PC-9 (cell line): Measurements from ENCODE around the gene MDM4. TPM values are rescaled to one million over a fixed set of nuclear protein-coding genes. Genes with fewer than 3 reads are reported as not detected.

ENCODE experiments used
- BruUV-seq: library from RNA; stranded (reverse); fragments of 400-500 nt; replicated peaks from 2 replicates; lab custom pipeline; 2021; lab: Mats Ljungman, UMichigan
- CTCF ChIA-PET: fragments of 300-600 bp; sonication (Branson Sonifier 250); formaldehyde crosslinking; loops from one replicate; lab custom pipeline; 2022; ENCODE audit warnings: antibody characterized with exemption; lab: Charles Lee
- POLR2A ChIA-PET: fragments of 300-600 bp; sonication (Branson Sonifier 250); formaldehyde crosslinking; loops from one replicate; lab custom pipeline; 2022; ENCODE audit warnings: antibody characterized with exemption; ENCODE audit not compliant: unreplicated experiment; lab: Charles Lee
- DNase-seq, 2 experiments: peaks; one replicate each; pipeline versions ENCODE4 v3.0.0 to v3.0.0-alpha.2; 2015 to 2022; ENCODE audit warnings: mixed read lengths in 1 of 2
- H2AFZ ChIP-seq: fragments of 200-600 bp; sonication (generic); 2 replicates; pipeline ENCODE4 v1.8.1; 2017; ENCODE audit warnings: antibody characterized with exemption
- H3F3A ChIP-seq: fragments of 200-600 bp; sonication (generic); 2 replicates; pipeline ENCODE4 v1.8.1; 2017; ENCODE audit warnings: antibody characterized with exemption, mild to moderate bottlenecking, low read depth; ENCODE audit not compliant: insufficient read depth
- H3K27ac ChIP-seq: fragments of 200-600 bp; sonication (generic); 2 replicates; pipeline ENCODE4 v1.6.1; 2016; ENCODE audit warnings: mixed run types
- H3K27me3 ChIP-seq: fragments of 200-600 bp; sonication (generic); 2 replicates; pipeline ENCODE4 v1.6.1; 2016; ENCODE audit warnings: low read depth, mixed run types; ENCODE audit not compliant: insufficient read depth
- H3K36me3 ChIP-seq: fragments of 200-600 bp; sonication (generic); 2 replicates; pipeline ENCODE4 v1.6.1; 2016; ENCODE audit warnings: low read depth, mixed run types
- H3K4me1 ChIP-seq: fragments of 200-600 bp; sonication (generic); replicated peaks from 2 replicates; pipeline ENCODE4 v1.6.1; 2016; ENCODE audit warnings: mixed run types; ENCODE audit not compliant: insufficient read depth
- H3K4me2 ChIP-seq: fragments of 200-600 bp; sonication (generic); 2 replicates; pipeline ENCODE4 v1.6.1; 2017; ENCODE audit warnings: mixed run types
- H3K4me3 ChIP-seq: fragments of 200-600 bp; sonication (generic); 2 replicates; pipeline ENCODE4 v1.6.1; 2016; ENCODE audit warnings: mixed run types
- H3K79me2 ChIP-seq: fragments of 200-600 bp; sonication (generic); 2 replicates; pipeline ENCODE4 v1.6.1; 2017; ENCODE audit warnings: low read depth, mixed run types
- H3K9me2 ChIP-seq: fragments of 200-600 bp; sonication (generic); 2 replicates; pipeline ENCODE4 v1.8.1; 2017; ENCODE audit warnings: mild to moderate bottlenecking; ENCODE audit not compliant: insufficient read depth
- H3K9me3 ChIP-seq: fragments of 200-600 bp; sonication (generic); 2 replicates; pipeline ENCODE4 v1.8.1; 2016; ENCODE audit warnings: low read depth; ENCODE audit not compliant: insufficient read depth
- H4K20me1 ChIP-seq: fragments of 200-600 bp; sonication (generic); 2 replicates; pipeline ENCODE4 v1.8.1; 2017; ENCODE audit not compliant: insufficient read depth
- CTCF ChIP-seq: fragments of 200-600 bp; sonication (generic); conservative IDR thresholded peaks from 2 replicates; pipeline ENCODE4 v1.6.1; 2017; ENCODE audit warnings: mixed run types, antibody characterized with exemption, mild to moderate bottlenecking, moderate library complexity
- EZH2 ChIP-seq: fragments of 200-600 bp; sonication (generic); IDR thresholded peaks from 2 replicates; pipeline ENCODE4 v1.8.0; 2017; ENCODE audit warnings: antibody characterized with exemption, low read depth
- intact Hi-C: fragments of 100-400 bp; cut with micrococcal nuclease; formaldehyde crosslinking; loops from one replicate; pipeline ENCODE4 v1.10.0; 2022; ENCODE audit not compliant: unreplicated experiment
- total RNA-seq: library from RNA; stranded (reverse); gene quantifications from 2 replicates; pipeline ENCODE4 v1.2.3, GENCODE V29; 2021

The MDM4 gene
- total RNA-seq, 1 experiment from 2014 or later: 69.2 TPM

- peak overlapping the region; percentile 94 for H3K4me3 ChIP-seq
- no peak for TF ChIP-seq EZH2
- no peak for TF ChIP-seq CTCF
- peaks cover 14% of the 10 kb centered on the region; the same call in 1 of the 2 replicates for H3K36me3 ChIP-seq
- H3K27ac ChIP-seq: peak overlapping the region; percentile 92
- CTCF ChIA-PET: interaction anchor here (0.6 to 3.6 kb wide), 7 partner anchors 16 to 314 kb away, joined by 3 to 27 read pairs (median 4); no protein-coding TSS in a partner anchor
- POLR2A ChIA-PET: interaction anchor here (0.5 to 2.6 kb wide), 5 partner anchors 22 to 623 kb away, joined by 3 to 25 read pairs (median 8); partner anchors contain the start of gene MDM4
- DNase-seq: peak; percentile 88 to 98
- peaks cover 55% of the 10 kb centered on the region for H3K79me2 ChIP-seq
- H4K20me1 ChIP-seq: peaks cover 6% of the 10 kb centered on the region; the same call in 1 of the 2 replicates
- peak overlapping the region; percentile 96 for H3K4me2 ChIP-seq
- H3K9me3 ChIP-seq: no peaks in the 10 kb centered on the region
- BruUV-seq: no TSS peak
- no peaks in the 10 kb centered on the region for H3K27me3 ChIP-seq
- no peaks in the 10 kb centered on the region for H3K9me2 ChIP-seq
- H3F3A ChIP-seq: peaks cover 33% of the 10 kb centered on the region
- H3K4me1 ChIP-seq: peaks cover 35% of the 10 kb centered on the region
- peak overlapping the region; percentile 84 for H2AFZ ChIP-seq
- intact Hi-C loops: loop anchor here (1.0 to 10.0 kb wide), 5 partner anchors 15 to 419 kb away; partner anchors contain the start of genes PPP1R15B and SOX13
Measured at GRCh38 chr1:204493984-204494280, 22.3 kb upstream of the MDM4 start.

- H3K36me3 ChIP-seq: peaks cover 11% of the 10 kb centered on the region; the same call in 1 of the 2 replicates
- ChIA-PET POLR2A (interaction anchor here (0.7 to 2.6 kb wide), 5 partner anchors 22 to 623 kb away, joined by 3 to 25 read pairs (median 16); partner anchors contain the start of gene MDM4), CTCF (interaction anchor here (0.7 to 3.6 kb wide), 8 partner anchors 16 to 597 kb away, joined by 3 to 27 read pairs (median 4); no protein-coding TSS in a partner anchor)
- peak within 1 kb of the TSS; percentile 93 for H2AFZ ChIP-seq
- H3K27ac ChIP-seq: peak within 1 kb of the TSS; percentile 92
- no peaks in the 10 kb centered on the region for H3K27me3 ChIP-seq
- TF ChIP-seq CTCF (peak; percentile 55; the same call in 1 of the 2 replicates), EZH2 (no peak)
- no peaks in the 10 kb centered on the region for H3K9me2 ChIP-seq
- BruUV-seq: no TSS peak
- peaks cover 33% of the 10 kb centered on the region for H3F3A ChIP-seq
- peak within 1 kb of the TSS; percentile 96 for H3K4me2 ChIP-seq
- H3K4me3 ChIP-seq: peak within 1 kb of the TSS; percentile 94
- DNase-seq: peak; percentile 80 to 84
- H3K79me2 ChIP-seq: peaks cover 49% of the 10 kb centered on the region
- H3K9me3 ChIP-seq: no peaks in the 10 kb centered on the region
- intact Hi-C loops: loop anchor here (1.0 to 10.0 kb wide), 5 partner anchors 16 to 420 kb away; partner anchors contain the start of genes PPP1R15B and SOX13
- H4K20me1 ChIP-seq: peaks cover 6% of the 10 kb centered on the region; the same call in 1 of the 2 replicates
- peaks cover 34% of the 10 kb centered on the region for H3K4me1 ChIP-seq
Measured at GRCh38 chr1:204494281-204495077, 21.7 kb upstream of the MDM4 start, which contains the start of gene PIK3C2B. Gene PIK3C2B (minus strand): TSS chr1:204494805. CDS start chr1:204469802, 25,003 bp downstream.

- POLR2A ChIA-PET: interaction anchor here (0.7 to 2.6 kb wide), 2 partner anchors 45 to 77 kb away, joined by 16 to 25 read pairs; no protein-coding TSS in a partner anchor
- no peaks in the 10 kb centered on the region for H3K9me3 ChIP-seq
- no peak for DNase-seq
- H4K20me1 ChIP-seq: peaks cover 6% of the 10 kb centered on the region; the same call in 1 of the 2 replicates
- no peak for TF ChIP-seq EZH2
- no peak for TF ChIP-seq CTCF
- H2AFZ ChIP-seq: peak overlapping the region; percentile 93
- H3K27me3 ChIP-seq: no peaks in the 10 kb centered on the region
- H3F3A ChIP-seq: peaks cover 33% of the 10 kb centered on the region
- intact Hi-C loops: loop anchor here (2.0 to 10.0 kb wide), 4 partner anchors 16 to 420 kb away; partner anchors contain the start of genes PPP1R15B and SOX13
- peaks cover 42% of the 10 kb centered on the region for H3K79me2 ChIP-seq
- H3K4me3 ChIP-seq: peak overlapping the region; percentile 94
- peak overlapping the region; percentile 96 for H3K4me2 ChIP-seq
- CTCF ChIA-PET: interaction anchor here (0.6 to 3.6 kb wide), 7 partner anchors 45 to 597 kb away, joined by 3 to 27 read pairs (median 5); no protein-coding TSS in a partner anchor
- H3K9me2 ChIP-seq: no peaks in the 10 kb centered on the region
- BruUV-seq: TSS peak; percentile 86
- peaks cover 3% of the 10 kb centered on the region; the same call in 1 of the 2 replicates for H3K36me3 ChIP-seq
- peak overlapping the region; percentile 92 for H3K27ac ChIP-seq
- peaks cover 34% of the 10 kb centered on the region for H3K4me1 ChIP-seq
Measured at GRCh38 chr1:204495078-204495753, 21.0 kb upstream of the MDM4 start.
